ENCODE results near the gene ZNF454.

DNA sequence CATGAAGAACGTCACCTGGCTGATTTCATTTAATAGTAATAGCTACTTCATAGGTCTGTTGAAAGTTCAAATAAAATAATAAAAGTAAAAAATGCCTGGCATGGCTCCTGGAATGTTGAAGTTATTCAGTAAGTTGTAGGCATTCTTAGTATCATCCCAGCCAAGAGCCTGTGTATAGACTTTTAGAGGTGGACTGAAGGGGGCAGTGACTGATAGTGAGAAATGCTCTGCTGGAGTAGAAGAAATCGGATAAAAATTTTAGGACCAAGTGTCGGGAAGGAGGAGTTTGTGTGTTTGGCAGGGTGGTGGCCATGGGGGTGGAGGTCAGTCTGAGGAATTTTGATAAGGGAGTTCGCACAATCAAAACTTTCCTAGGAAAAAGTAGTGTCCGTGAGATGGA is 41.7 kb upstream of the ZNF454 start:
- TF ChIP-seq REST (IDR thresholded peaks at IDR 0.05; ENCODE audit: insufficient read depth in 1 of 2, low read depth in 2 of 2, low read length in 2 of 2), result no peak
- no peak for TF ChIP-seq TAF1 (IDR thresholded peaks at IDR 0.05; ENCODE audit: borderline replicate concordance, insufficient read depth, low read length)
- no peak for TF ChIP-seq SIN3A (IDR thresholded peaks at IDR 0.05; ENCODE audit: borderline replicate concordance, insufficient read depth, low read length)
- no peak for TF ChIP-seq POLR2AphosphoS5 (IDR thresholded peaks at IDR 0.05; ENCODE audit: low read depth, low read length)

All from PFSK-1 (cell line).